Stimulated activated CD4-positive, alpha-beta T cell treated with anti-CD3 and anti-CD28 coated beads, Interleukin-15, amount 100 ng/mL, for 1 hour (primary cell): Measurements from ENCODE around the gene RAB30.
A peak's percentile ranks its signal among the peaks of the same experiment; 100 is the strongest.
"Not testable (repeated sequence)": the region's sequence is repeated elsewhere in the genome, so short reads cannot be mapped to it uniquely, and the experiment has no call there.

Source experiments
- DNase-seq, 2 donors: peaks; one replicate each; pipeline ENCODE4 v3.0.0-alpha.2; 2020; ENCODE audit warnings: low read depth in 1 of 2, low spot score in 1 of 2

The RAB30 gene

DNA sequence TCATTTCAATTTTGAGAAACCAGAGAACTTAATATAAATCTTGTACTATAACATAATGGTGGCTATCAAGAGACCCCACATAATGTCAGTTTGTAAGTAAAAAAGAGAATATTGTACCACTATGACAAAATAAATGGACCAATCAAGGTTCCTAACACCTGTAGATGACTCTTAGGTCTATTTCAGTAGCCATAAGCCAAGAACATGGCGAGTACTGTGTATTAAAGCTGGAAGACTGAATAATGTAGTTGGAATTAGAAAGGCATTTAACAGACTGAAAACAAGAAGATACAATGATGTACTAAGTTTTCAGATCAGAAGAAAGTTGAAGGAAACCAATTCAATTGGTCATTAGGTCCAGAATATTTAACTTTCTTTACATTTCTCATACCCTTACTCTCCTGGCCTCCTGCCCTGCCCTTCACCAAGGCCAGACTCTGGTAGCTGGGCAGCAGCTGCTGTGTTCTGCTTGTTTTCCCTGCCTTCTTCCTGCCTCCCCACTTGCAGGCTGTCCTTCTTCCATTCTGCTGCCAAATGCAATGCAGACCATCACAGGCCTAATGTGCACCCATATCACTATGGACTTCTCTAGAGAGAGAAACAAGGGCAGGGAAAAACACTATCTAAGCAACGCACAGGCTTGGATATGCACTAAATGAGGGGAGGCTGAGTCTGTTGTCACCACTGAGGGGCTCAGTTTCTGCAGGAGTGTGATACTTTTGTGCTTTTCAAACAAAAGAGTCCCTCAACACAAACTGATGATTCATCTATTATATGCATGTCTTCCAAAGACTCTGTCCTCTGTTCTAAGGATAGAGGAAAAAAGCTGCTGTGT lies 60.1 kb downstream of the RAB30 start:
- no peak for DNase-seq

DNA sequence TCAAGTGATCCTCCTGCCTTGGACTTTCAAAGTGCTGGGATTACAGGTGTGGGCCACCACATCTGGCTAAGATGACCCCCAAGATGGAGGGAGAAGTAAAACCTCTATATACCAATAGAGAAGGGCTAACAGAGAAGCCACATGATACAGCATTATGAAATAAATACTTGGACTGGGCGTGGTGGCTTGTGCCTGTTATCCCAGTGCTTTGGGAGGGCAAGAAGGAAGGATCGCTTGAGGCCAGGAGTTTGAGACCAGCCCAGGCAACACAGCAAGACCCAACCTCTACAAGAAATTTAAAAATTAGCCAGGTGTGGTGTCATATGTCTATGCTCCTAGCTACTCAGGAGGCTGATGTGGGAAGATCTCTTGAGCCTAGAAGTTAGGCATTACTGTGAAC lies 61.7 kb downstream of the RAB30 start:
- DNase-seq: no peak

DNA sequence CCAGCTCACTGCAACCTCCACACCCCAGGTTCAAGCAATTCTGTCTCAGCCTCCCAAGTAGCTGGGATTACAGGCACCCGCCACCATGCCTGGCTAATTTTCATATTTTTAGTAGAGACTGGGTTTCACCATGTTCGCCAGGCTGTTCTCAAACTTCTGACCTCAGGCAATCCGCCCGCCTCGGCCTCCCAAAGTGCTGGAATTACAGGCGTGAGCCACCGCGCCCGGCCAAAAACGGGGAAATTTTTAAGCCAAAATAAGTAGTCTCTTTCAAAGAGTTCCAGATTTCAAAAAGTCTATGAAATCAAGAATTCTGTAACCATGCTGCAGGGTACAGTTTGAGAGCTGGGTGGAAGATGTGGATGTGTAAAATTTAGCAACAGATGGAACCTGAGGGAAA lies 62.6 kb downstream of the RAB30 start:
- DNase-seq: not testable (repeated sequence)

GRCh38 chr11:83008581-83008923 lies 63.1 kb downstream of the RAB30 start:
- DNase-seq: no peak

GRCh38 chr11:83007909-83008580 lies 63.7 kb downstream of the RAB30 start:
- no peak for DNase-seq

DNA sequence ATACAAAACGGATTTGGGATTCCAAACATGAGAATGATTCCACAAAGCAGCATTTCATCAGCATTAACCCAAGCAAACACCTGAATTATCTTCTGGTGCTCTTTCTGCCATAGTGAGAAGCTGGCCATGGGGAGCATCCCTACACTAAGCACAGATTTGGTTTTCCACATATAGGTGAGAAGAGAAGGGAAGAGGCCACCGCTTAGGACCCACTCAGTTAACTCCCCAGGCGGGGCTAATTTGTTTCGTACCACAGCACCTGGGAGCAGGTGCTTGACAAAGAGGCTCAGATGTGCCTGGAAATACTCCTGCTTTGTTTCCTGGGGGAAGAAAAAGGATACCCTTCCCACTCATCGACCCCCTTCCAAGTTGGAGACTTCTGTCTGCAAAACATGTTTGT lies 64.2 kb downstream of the RAB30 start:
- no peak for DNase-seq

- DNase-seq: no peak
Observed at GRCh38 chr11:83006877-83007330, 64.8 kb downstream of the RAB30 start.

DNA sequence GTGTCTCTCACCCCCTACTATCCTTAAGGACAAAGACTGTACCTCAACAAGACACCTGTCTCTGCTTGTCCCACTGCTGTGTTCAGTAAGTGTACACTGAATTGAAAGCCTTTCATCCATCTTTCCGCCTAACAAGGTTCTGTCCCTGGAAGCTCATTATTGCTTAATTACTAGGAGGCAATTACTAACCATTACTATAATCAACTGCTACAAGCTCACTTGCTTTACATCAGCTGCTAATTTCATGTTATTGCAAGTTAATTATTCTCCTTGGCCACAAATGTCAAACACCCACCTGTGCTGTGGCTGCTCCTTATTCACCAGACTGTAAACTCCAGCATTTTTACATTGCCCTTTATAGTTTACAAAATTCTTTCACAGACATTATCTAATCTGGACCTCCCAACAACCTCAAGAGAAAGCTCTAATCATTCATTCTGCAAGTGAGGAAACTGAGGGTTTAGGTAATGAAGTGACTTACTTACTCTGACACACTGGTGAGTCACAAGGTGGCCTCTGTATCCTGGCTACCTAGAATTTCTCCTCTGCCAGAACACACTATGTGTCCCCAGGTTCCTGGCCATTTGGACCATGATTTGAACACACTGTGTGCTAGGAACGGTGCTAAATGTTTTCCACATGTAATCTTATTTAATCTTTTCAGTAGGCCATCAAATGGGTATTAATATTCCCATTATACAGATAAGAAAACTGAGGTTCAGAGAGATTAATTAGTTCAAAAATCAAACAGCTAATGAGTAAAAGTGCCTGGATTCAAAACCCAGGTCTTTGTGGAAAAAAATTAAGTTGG lies 66.7 kb downstream of the RAB30 start:
- no peak for DNase-seq

- DNase-seq: no peak
Observed at GRCh38 chr11:83002522-83002921, 69.2 kb downstream of the RAB30 start.

DNA sequence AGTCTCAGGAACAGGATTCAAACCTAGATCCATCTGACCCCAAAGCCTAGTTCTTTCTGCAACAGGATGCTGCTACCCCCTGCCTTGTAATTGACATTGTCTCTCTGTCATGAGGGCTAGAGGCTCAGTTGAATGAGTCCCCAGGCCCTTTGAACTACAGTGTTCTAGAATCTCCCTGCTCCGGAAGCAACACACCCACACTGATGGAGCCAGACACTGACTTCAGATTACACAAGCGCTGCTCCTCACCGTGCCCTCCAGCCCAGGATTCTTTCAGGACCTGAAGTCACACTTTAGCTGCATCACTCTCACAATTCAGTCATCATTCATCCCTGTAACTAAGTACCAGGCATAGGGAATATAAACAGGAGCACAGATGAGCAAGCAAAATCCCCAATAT lies 69.6 kb downstream of the RAB30 start:
- DNase-seq: peak in 1 of 2 donors; percentile 2

DNA sequence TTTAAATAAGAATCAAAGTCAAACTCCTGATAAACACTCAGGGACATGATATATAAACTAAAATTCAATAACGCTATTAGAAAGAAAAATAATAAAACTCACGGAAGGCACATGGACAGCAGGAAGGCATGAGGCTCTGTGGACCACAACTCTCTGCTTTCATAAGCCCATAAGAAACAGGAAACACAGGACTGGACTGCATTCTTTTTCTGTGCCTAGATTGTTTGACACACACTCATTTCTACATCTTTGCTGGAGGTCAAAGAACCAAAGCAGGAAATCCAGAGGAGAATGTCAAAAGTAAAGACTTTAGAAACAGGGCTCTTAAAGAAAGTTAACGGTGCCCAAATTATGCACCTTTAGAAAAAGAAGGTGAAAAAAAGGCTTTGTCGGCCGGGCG lies 71.3 kb downstream of the RAB30 start:
- no peak for DNase-seq

DNA sequence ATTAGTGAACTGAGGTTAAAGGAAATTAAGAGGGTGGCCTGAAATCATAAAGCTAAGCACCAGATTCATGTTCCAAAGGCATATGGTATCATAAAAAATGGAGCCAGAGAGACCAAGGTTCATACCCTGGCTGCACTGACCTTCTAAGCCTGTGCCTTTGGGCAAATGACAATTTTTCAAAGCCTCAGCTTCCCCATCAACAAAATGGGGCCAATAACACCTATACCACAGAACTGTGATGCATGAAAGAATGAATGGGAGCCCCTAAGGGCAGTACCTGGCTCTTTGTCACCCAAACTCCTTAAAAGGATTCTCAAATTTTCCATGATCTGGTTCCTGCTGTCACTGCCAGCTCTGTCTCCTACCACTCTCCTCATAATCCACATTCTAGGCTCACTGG lies 72.5 kb downstream of the RAB30 start:
- no peak for DNase-seq

DNA sequence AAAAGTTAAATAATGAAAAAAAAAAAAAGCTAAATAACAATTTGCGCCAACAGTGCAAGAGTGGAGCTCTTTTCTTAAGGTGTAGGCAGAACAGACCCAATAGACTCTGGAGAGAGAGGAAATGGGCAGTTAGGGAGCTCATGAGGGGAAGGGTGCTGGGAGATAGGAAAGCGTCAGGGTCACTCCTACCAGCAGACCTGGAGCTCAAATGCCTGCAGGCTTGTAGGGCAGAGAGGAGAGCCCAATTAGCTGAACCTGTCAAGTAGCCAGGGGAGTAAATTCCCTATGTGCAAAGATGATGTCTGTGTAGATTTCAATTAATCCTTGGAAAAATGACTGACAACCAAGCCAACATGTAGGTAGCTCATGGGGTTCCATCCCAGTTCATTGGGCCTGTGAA lies 73.0 kb downstream of the RAB30 start:
- no peak for DNase-seq

DNA sequence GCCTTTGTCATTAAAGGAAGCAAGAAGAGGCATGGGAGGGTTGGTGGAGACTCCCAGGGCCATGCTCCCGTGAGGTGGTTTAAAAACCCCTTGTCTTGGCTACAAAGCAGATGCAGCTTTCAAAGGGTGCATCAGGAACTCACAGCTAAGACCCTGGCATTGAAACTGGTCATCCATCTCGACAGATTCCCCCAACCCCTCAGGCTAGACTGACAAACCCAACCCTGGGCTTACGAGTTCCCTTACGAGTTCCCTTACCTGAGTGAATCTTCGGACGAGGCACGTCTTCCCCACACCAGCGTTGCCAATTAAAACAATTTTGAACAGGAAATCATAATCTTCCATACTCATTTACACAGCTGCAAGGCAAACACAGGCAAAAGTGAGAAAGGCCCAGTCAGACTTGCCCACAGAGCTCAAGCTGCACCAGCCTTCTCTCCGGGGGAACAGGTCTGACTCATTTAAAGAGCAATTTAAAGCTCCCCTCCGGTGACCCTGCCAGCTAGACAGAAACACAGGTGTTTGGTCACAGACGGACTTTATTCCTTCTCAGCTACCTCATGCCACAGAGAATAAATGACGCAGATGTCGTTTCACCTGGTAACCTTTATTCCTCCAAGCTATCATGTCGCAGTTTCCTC lies 74.6 kb downstream of the RAB30 start:
- no peak for DNase-seq

DNA sequence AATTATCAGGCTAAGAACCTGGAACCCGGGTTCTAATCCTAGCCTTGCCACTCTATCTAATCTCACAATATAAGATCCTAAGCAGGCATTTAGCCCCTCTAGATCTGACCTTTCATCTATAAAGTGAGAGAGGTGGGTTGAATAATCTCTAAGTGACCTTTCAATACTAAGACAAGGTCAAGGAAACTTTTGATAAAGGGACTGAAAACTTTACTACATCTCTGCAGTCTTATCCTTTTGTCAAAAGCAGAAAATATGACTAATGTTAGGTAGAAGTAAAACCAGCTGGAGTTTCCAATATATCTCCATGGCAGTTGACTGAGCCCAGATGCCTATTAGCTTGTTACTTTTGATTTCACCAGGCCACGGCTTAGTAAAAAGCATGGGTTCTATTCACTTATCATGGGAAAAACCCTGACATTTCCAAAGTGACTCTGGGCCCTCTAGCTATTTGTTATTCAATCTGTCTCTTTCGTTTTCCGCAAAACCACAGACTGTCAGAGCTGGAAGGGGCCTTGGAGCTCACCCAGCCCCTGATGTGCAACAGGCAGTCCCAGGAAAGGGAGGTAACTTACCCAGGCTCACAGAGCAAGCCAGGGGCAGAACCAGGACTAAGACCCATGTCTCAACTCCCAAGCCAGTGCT lies 75.8 kb downstream of the RAB30 start:
- no peak for DNase-seq

DNA sequence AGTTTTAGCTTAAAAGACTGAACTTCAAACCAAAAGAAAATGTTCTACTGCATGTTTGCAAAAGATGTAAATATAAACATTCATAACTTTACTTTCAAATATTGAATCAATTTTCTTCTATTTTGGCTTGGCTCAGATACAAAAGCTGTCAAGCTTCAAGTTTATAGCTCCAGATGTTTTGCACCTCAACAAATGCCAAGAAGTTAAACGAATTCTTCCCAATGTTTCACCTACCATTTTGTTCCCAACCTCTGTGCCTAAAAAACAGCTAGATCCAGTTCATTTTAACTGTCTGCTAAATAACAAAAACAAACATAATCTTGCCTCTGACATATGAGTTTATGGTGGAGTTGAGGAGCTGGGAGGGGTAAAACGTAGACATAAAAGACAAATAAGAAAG lies 76.5 kb downstream of the RAB30 start:
- no peak for DNase-seq

GRCh38 chr11:82994604-82995230 lies 77.0 kb downstream of the RAB30 start:
- DNase-seq: no peak

DNA sequence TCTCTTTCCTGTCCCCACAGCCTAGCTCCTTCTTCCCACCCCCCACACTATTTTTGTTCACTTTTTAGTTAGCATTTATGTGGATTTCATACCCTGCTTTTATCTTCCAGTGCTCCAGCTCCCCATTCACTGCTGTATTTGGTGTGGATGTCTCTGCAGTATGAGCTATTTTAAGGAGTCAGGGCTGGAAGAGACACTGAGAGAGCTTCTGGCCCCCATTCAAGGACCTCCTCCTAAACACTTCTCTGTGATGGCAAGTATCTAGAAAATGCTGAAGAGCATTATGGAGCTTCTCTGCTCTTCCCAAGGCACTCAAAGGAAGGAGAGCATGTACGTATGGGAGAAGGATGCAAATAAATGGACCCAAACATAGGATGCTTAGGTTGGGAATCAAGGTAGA lies 79.5 kb downstream of the RAB30 start:
- DNase-seq: no peak

- DNase-seq: no peak
Observed at GRCh38 chr11:82989628-82990404, 81.9 kb downstream of the RAB30 start.
